Activated naive CD4-positive, alpha-beta T cell treated with anti-CD3 and anti-CD28 coated beads, Interleukin-2, amount 50 U/mL, for 72 hours (primary cell): ENCODE data around the gene CLIC5. TPM values are rescaled to one million over a fixed set of nuclear protein-coding genes. Genes with fewer than 3 reads are reported as not detected.
A peak's percentile ranks its signal among the peaks of the same experiment; 100 is the strongest.

Experiments
- ATAC-seq, 2 donors: fragments of 150-1000 bp; cut with Tn5 transposase; 2 replicates each; pipeline ENCODE4 v1.10.0; 2021; ENCODE audit warnings: mild to moderate bottlenecking in 2 of 2, moderate library complexity in 2 of 2
- DNase-seq, 2 donors: peaks; one replicate each; pipeline ENCODE4 v3.0.0; 2021 to 2022; ENCODE audit warnings: low spot score in 2 of 2
- H3K27ac Mint-ChIP-seq, 2 donors: one replicate each; pipeline ENCODE4 v1.8.0; 2022; ENCODE audit warnings: mild to moderate bottlenecking in 2 of 2, mixed read lengths in 2 of 2
- H3K36me3 Mint-ChIP-seq, 2 donors: one replicate each; pipeline ENCODE4 v1.8.0; 2022; ENCODE audit warnings: mixed read lengths in 2 of 2
- H3K9me3 Mint-ChIP-seq, 2 donors: one replicate each; pipeline ENCODE4 v1.8.0; 2022; ENCODE audit warnings: mixed read lengths in 2 of 2
- total RNA-seq, 2 donors: library from RNA; stranded (reverse); gene quantifications; one replicate each; pipeline ENCODE4 v1.2.3, GENCODE V29; 2022

Gene CLIC5
- total RNA-seq, 2 donors from 2014 or later, result 1.8 to 8.4 TPM

GRCh38 chr6:45880159-45880558, 135.5 kb downstream of the CLIC5 start:
- Mint-ChIP-seq H3K27ac (no peak overlapping the region), H3K9me3 (peaks cover 0 to 20% of the 10 kb centered on the region in 2 donors), H3K36me3 (no peaks in the 10 kb centered on the region)
- DNase-seq, result no peak
- no peak for ATAC-seq

DNA sequence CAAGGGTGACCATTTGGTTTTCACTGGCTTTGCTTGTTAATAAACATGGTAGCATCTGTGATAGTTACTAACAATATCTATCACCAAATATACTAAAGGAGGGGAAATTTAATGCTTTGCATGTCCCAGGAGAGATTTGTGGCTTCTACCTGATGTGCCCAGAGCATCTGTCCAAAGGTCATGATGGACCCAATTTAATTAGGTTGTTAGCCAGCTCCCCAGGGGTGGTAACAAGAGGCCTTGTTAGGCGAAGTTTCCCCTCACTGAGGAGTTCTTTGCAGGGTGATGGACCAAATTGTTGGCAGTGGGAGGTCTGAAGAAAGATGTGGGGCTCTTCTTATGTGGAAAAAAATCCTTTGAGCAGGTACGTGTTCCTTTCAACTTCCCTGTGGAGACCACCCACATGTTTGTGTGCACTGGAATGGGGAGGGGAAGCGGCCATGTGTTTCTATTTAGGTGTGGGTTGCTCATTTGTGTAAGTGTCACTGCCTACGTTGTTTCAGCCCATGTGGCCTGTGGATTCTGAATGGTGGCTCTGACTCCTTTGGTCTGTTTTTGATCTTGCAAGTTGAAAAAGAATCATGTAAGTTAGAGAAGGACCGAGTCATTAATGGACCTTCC, 137.6 kb downstream of the CLIC5 start:
- no peak for ATAC-seq
- Mint-ChIP-seq H3K36me3 (no peaks in the 10 kb centered on the region), H3K27ac (no peak overlapping the region), H3K9me3 (peaks cover 0 to 13% of the 10 kb centered on the region in 2 donors)
- no peak for DNase-seq

DNA sequence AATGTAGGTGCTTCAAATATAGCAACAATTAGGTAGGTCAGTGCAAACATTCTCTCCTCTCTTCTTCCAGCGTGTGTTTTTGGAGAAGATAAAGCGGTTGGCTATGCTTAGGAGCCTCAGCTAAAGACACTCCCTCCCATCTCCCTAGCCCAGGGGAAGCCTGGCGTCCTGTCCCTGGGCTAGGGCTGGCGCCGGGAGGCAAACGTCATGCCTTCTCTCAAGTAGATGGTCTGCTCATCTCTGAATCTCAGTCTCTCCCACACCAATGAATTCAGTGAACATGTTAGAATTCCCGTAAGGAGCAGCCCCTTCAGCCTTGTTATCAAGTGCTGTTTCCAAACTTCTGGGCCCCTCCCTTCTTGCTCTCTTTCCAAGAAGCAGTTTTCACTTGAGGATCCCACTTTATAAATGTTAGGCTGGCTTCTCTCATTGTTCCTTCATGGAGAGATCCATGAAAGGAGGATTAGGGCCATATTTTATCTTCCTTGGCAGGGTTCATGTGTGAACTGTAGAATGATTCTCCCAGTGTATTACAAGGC, 142.8 kb downstream of the CLIC5 start:
- H3K27ac Mint-ChIP-seq, result no peak overlapping the region
- DNase-seq (no peak), ATAC-seq (no peak)
- no peaks in the 10 kb centered on the region for H3K36me3 Mint-ChIP-seq
- H3K9me3 Mint-ChIP-seq, result peaks cover 0 to 5% of the 10 kb centered on the region in 2 donors

- DNase-seq (no peak), ATAC-seq (no peak)
- Mint-ChIP-seq H3K36me3 (no peaks in the 10 kb centered on the region), H3K9me3 (peaks cover 0 to under 1% of the 10 kb centered on the region in 2 donors), H3K27ac (no peak overlapping the region)
Observed at GRCh38 chr6:45870531-45870930, 145.1 kb downstream of the CLIC5 start.

GRCh38 chr6:45864651-45865050, 151.0 kb downstream of the CLIC5 start:
- H3K9me3 Mint-ChIP-seq, result no peaks in the 10 kb centered on the region
- ATAC-seq (no peak), DNase-seq (no peak)
- H3K36me3 Mint-ChIP-seq, result no peaks in the 10 kb centered on the region
- no peak overlapping the region for H3K27ac Mint-ChIP-seq

GRCh38 chr6:45858691-45859090, 157.0 kb downstream of the CLIC5 start:
- ATAC-seq (no peak), DNase-seq (no peak)
- no peak overlapping the region for H3K27ac Mint-ChIP-seq
- no peaks in the 10 kb centered on the region for H3K36me3 Mint-ChIP-seq
- H3K9me3 Mint-ChIP-seq, result no peaks in the 10 kb centered on the region

DNA sequence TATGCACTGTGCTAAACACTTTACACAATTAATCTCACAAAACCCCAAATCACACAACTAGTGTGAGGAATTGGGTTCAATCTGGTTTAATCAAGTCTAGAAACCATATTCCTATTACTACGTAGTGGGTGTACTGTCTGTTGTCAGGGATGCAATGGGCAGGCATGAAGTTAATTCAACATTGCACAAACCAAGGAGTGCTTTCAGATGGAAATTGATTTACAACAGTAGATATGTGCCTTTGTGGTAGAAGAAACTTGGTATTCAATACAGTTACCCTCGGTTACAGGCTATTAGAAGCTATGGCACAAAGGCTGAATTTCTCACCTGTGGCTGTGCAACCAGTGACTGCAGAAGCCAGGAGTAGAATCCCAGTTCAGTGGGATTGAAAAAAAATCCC, 157.8 kb downstream of the CLIC5 start:
- Mint-ChIP-seq H3K9me3 (no peaks in the 10 kb centered on the region), H3K27ac (no peak overlapping the region), H3K36me3 (no peaks in the 10 kb centered on the region)
- ATAC-seq (no peak), DNase-seq (no peak)

DNA sequence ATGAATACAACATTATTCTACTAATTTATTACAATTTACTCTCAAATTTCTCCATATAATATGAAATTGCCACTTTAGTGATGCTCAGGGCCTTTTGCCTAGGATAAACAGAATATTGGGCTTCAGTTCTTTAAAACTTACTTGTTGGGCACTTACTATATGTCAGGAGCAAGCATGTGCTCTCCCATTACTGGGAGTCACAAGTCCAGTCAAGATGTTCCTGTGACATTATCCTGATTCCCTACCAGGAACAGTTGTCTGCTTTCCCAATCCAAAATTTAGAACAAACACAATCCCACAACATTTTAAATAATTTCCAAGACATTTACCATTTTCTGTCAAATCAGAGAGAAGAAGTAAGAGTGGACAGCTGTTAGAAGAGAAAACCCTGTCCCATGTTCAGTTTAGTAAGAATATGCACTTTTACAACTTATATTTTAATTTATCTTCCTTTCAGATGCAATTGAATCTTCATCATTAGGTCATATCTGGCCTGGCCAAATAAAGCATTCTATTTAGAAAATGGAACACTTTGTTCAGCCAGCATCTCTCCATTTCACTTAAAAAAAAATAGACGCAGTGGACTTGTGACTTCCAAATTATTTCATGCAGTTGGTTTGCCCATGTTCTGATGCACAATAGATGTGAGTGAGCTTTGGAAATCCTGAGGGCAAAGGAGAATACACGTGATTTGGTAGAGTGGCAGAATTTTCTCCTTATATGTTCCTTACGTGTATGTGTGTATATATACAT, 159.8 kb downstream of the CLIC5 start:
- no peaks in the 10 kb centered on the region for H3K36me3 Mint-ChIP-seq
- H3K27ac Mint-ChIP-seq, result no peak overlapping the region
- ATAC-seq, result no peak
- H3K9me3 Mint-ChIP-seq, result no peaks in the 10 kb centered on the region
- no peak for DNase-seq

- H3K27ac Mint-ChIP-seq, result no peak overlapping the region
- no peaks in the 10 kb centered on the region for H3K9me3 Mint-ChIP-seq
- DNase-seq (no peak), ATAC-seq (no peak)
- H3K36me3 Mint-ChIP-seq, result no peaks in the 10 kb centered on the region
Observed at GRCh38 chr6:45854149-45854742, 161.4 kb downstream of the CLIC5 start.

- DNase-seq, result no peak
- no peaks in the 10 kb centered on the region for H3K9me3 Mint-ChIP-seq
- ATAC-seq, result no peak
- H3K27ac Mint-ChIP-seq, result no peak overlapping the region
- H3K36me3 Mint-ChIP-seq, result no peaks in the 10 kb centered on the region
Observed at GRCh38 chr6:45851034-45851400, 164.6 kb downstream of the CLIC5 start.

GRCh38 chr6:45850378-45851033, 165.2 kb downstream of the CLIC5 start:
- H3K36me3 Mint-ChIP-seq, result no peaks in the 10 kb centered on the region
- no peak for ATAC-seq
- no peak overlapping the region for H3K27ac Mint-ChIP-seq
- H3K9me3 Mint-ChIP-seq, result no peaks in the 10 kb centered on the region
- DNase-seq, result no peak

DNA sequence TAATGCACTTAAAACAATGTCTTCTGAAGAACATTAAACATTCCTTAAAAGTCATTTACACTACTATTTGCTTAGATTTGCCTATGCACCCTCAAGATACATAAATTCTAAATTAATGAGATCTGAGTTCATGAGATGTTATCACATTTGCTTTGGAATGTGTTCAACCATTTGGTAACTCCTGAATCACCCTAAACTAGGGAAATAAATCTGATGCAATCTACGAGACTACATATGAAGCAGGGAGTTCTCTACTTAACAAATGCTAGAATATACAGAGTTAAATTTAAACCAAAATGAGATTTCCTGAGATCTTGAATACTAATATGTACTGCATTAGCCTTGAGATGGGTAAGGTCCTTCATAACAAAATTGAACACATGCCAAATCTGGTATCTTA, 170.1 kb downstream of the CLIC5 start:
- H3K9me3 Mint-ChIP-seq, result no peaks in the 10 kb centered on the region
- DNase-seq, result no peak
- no peak for ATAC-seq
- H3K27ac Mint-ChIP-seq, result no peak overlapping the region
- H3K36me3 Mint-ChIP-seq, result no peaks in the 10 kb centered on the region

- Mint-ChIP-seq H3K36me3 (no peaks in the 10 kb centered on the region), H3K9me3 (no peaks in the 10 kb centered on the region), H3K27ac (no peak overlapping the region)
- DNase-seq (no peak), ATAC-seq (no peak)
Observed at GRCh38 chr6:45844986-45845385, 170.7 kb downstream of the CLIC5 start.

DNA sequence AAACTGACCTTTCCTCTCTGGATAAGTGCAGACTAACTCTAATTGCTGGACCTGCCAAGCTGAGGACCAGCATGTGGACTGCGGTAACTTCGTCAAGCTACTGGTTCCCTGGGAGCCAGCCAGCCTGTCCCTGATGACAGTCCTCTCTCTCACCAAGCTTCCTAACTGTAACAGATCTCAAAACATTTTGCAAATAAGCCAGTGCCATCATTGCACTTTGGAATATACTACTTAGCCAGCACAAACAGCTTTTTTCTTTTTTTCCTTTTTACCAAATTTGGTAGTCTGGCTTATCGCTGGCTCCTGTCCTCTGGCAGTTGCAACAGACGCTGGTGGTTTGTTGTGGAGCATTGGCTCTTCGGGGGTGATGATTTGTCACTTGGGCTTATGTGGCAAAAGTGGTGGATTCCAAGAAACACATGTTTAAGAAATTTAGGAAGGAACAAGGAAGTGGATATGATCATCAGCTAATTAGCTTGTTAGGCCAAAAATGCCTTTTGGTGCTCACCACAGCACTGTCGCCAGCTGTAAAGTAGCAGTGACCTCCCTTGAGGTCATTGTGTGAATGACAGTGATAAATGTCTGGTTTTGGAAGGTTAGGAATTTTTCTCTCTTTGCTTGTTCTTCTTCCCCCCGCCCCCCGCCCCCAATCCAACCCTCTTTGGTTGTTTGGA, 171.7 kb downstream of the CLIC5 start:
- Mint-ChIP-seq H3K9me3 (no peaks in the 10 kb centered on the region), H3K27ac (no peak overlapping the region), H3K36me3 (no peaks in the 10 kb centered on the region)
- ATAC-seq, result no peak
- DNase-seq, result no peak

DNA sequence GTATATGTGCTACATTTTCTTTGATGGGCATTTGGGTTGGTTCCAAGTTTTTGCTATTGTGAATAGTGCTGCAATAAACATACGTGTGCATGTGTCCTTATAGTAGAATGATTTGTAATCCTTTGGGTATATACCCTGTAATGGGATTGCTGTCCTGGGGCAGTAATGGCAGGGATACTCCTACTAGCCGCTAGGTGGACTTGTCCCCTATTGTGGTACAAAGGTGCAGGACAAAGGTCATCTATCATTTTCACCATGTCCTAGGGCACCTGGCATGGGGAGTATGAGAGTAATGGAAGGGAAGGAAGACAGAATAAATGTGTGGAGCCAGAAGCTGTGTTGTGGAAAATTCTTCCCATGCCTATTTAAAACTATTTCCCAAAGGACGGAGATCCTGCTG, 174.6 kb downstream of the CLIC5 start:
- Mint-ChIP-seq H3K36me3 (no peaks in the 10 kb centered on the region), H3K9me3 (no peaks in the 10 kb centered on the region), H3K27ac (no peak overlapping the region)
- DNase-seq (no peak), ATAC-seq (no peak)

DNA sequence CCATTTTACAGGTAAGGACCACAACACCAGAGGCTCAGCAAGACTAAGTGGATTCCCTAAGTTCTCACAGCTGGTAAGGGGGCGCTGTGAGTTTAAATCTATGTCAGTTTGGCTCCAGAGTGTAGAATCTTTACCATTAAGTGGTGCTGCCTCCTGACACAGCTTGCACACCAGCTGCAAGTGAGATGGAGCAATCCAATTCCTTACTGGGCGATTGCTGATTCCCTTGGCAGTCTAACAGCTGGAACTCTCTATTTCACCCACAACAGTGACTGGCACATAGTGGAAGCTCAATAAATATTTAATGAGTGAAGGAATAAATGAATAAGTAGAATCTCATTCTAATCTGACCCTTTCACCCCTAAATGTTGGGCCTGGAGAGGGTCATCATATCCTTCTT, 176.7 kb downstream of the CLIC5 start:
- DNase-seq, result no peak
- Mint-ChIP-seq H3K9me3 (no peaks in the 10 kb centered on the region), H3K36me3 (no peaks in the 10 kb centered on the region), H3K27ac (no peak overlapping the region)
- no peak for ATAC-seq

DNA sequence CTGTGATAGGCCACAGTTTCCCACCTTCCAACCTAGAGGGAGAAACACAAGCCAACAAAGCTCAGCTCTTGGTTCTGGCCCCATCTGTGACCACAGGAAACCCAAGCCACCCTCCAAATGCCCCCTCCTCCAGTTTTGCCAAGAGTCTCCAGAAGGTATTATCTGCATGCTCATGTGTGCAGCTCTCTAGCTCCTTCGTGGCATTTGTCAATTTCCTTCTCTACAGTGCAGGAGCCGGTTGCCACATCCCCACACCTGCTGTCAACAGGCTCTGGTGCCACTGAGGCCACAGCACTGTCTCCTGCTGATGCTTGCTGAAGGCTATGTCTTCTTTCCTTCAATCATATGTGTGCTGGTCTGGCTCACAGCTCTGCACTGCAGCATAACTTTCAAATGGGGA, 177.2 kb downstream of the CLIC5 start:
- no peaks in the 10 kb centered on the region for H3K36me3 Mint-ChIP-seq
- DNase-seq (no peak), ATAC-seq (no peak)
- peak overlapping the region in 1 of 2 donors; percentile 15 for H3K27ac Mint-ChIP-seq
- H3K9me3 Mint-ChIP-seq, result no peaks in the 10 kb centered on the region
